PC-3 (cell line): ENCODE results near the gene WFDC6. TPM values are rescaled to one million over a fixed set of nuclear protein-coding genes. Genes with fewer than 3 reads are reported as not detected.

Experiments
- ATAC-seq: fragments of 200-7000 bp; cut with Tn5 transposase; 2 replicates; pipeline ENCODE4 v1.9.1; 2020; ENCODE audit warnings: mild to moderate bottlenecking, moderate library complexity
- BruUV-seq: library from RNA; stranded (reverse); fragments of 400-500 nt; replicated peaks from 2 replicates; lab custom pipeline; 2021; lab: Mats Ljungman, UMichigan
- CTCF ChIA-PET: fragments of 300-600 bp; sonication (Branson Sonifier 250); formaldehyde crosslinking; loops from one replicate; lab custom pipeline; 2022; ENCODE audit warnings: antibody characterized with exemption; lab: Charles Lee
- POLR2A ChIA-PET: fragments of 300-600 bp; sonication (Branson Sonifier 250); formaldehyde crosslinking; loops from one replicate; lab custom pipeline; 2022; ENCODE audit warnings: antibody characterized with exemption; ENCODE audit not compliant: unreplicated experiment; lab: Charles Lee
- DNase-seq: peaks from one replicate; pipeline ENCODE4 v3.0.0-alpha.2; 2015
- H2AFZ ChIP-seq: fragments of 300-600 bp; sonication (generic); 2 replicates; pipeline ENCODE4 v1.6.0; 2016; ENCODE audit warnings: antibody characterized with exemption, low read length
- H3F3A ChIP-seq: fragments of 300-600 bp; sonication (generic); one replicate; pipeline ENCODE4 v1.6.0; 2017; ENCODE audit warnings: antibody characterized with exemption, low read length, control low read depth, mild to moderate bottlenecking; ENCODE audit not compliant: unreplicated experiment
- H3K27ac ChIP-seq: fragments of 300-600 bp; sonication (generic); 2 replicates; pipeline ENCODE4 v1.5.1; 2016; ENCODE audit warnings: mild to moderate bottlenecking, low read length
- H3K27me3 ChIP-seq: fragments of 300-600 bp; sonication (generic); 2 replicates; pipeline ENCODE4 v1.6.1; 2016; ENCODE audit warnings: low read length, mixed read lengths
- H3K36me3 ChIP-seq: fragments of 300-600 bp; sonication (generic); 2 replicates; pipeline ENCODE4 v1.6.1; 2016; ENCODE audit warnings: low read depth, mixed run types, low read length, mixed read lengths
- H3K4me1 ChIP-seq: fragments of 300-600 bp; sonication (generic); 2 replicates; pipeline ENCODE4 v1.5.1; 2016; ENCODE audit warnings: low read length; ENCODE audit not compliant: insufficient read depth
- H3K4me2 ChIP-seq: fragments of 300-600 bp; sonication (generic); 2 replicates; pipeline ENCODE4 v1.6.0; 2016; ENCODE audit warnings: low read length
- H3K4me3 ChIP-seq: fragments of 300-600 bp; sonication (generic); 2 replicates; pipeline ENCODE4 v1.5.1; 2016; ENCODE audit warnings: mild to moderate bottlenecking, low read length, mixed read lengths
- H3K79me2 ChIP-seq: fragments of 300-600 bp; sonication (generic); 2 replicates; pipeline ENCODE4 v1.6.1; 2017; ENCODE audit warnings: low read length, mixed read lengths
- H3K9ac ChIP-seq: fragments of 300-600 bp; sonication (generic); 2 replicates; pipeline ENCODE4 v1.6.0; 2016; ENCODE audit warnings: mild to moderate bottlenecking, low read length
- H3K9me2 ChIP-seq: fragments of 300-600 bp; sonication (generic); replicated peaks from 2 replicates; pipeline ENCODE4 v1.6.1; 2016; ENCODE audit warnings: mixed run types, low read length, mixed read lengths
- H3K9me3 ChIP-seq: fragments of 300-600 bp; sonication (generic); 2 replicates; pipeline ENCODE4 v1.6.1; 2016; ENCODE audit warnings: low read length, mixed read lengths
- H4K20me1 ChIP-seq: fragments of 300-600 bp; sonication (generic); 2 replicates; pipeline ENCODE4 v1.6.1; 2016; ENCODE audit warnings: low read length, mixed read lengths
- CTCF ChIP-seq: fragments of 300-600 bp; sonication (generic); conservative IDR thresholded peaks from 2 replicates; pipeline ENCODE4 v1.5.1; 2017; ENCODE audit warnings: antibody characterized with exemption, low read depth, mild to moderate bottlenecking, low read length
- EZH2 ChIP-seq: fragments of 300-600 bp; sonication (generic); IDR thresholded peaks from one replicate; pipeline ENCODE4 v1.6.1; 2017; ENCODE audit warnings: antibody characterized with exemption, mild to moderate bottlenecking, low read length; ENCODE audit not compliant: unreplicated experiment
- EZH2phosphoT487 ChIP-seq: fragments of 300-600 bp; sonication (generic); IDR thresholded peaks from 2 replicates; pipeline ENCODE4 v1.6.1; 2018; ENCODE audit warnings: mild to moderate bottlenecking, antibody characterized with exemption, low read length, borderline replicate concordance
- intact Hi-C: fragments of 100-400 bp; cut with micrococcal nuclease; formaldehyde crosslinking; loops from 2 replicates; pipeline ENCODE4 v1.9.0; 2023
- total RNA-seq: library from RNA; depleted of rRNA; stranded (reverse); fragments of >200 nt; gene quantifications from 2 replicates; pipeline ENCODE4 v1.2.3, GENCODE V29; 2014

WFDC6 gene
- total RNA-seq, 1 experiment from 2014 or later, result not detected

- BruUV-seq, result no TSS peak
- peak; percentile 93 for DNase-seq
- peaks cover 49% of the 10 kb centered on the region for H3K27me3 ChIP-seq
- H3K9ac ChIP-seq, result no peak overlapping the region
- no peak overlapping the region for H2AFZ ChIP-seq
- CTCF ChIA-PET, result interaction anchor here (0.6 kb wide), 1 partner anchor 486 kb away, joined by 13 read pairs; no protein-coding TSS in a partner anchor
- TF ChIP-seq EZH2 (no peak), CTCF (peak; percentile 43; the same call in 1 of the 2 replicates)
- peaks cover 10% of the 10 kb centered on the region; the same call in 1 of the 2 replicates for H3K4me1 ChIP-seq
- ATAC-seq, result peak; percentile 63
- no peaks in the 10 kb centered on the region for H3K9me2 ChIP-seq
- no peaks in the 10 kb centered on the region for H3K9me3 ChIP-seq
- POLR2A ChIA-PET, result no interaction called here
- 0 out of 2 replicates have a peak overlapping the region, but pooled peaks have one; percentile 8 for H3K4me2 ChIP-seq
- no peaks in the 10 kb centered on the region for H3K79me2 ChIP-seq
- no peaks in the 10 kb centered on the region for H3K36me3 ChIP-seq
- no peak overlapping the region for H3K4me3 ChIP-seq
- intact Hi-C loops, result no loop called here
- H4K20me1 ChIP-seq, result no peaks in the 10 kb centered on the region
- no peaks in the 10 kb centered on the region for H3F3A ChIP-seq
- no peak overlapping the region for H3K27ac ChIP-seq
These were observed 978 bp downstream of the WFDC6 start for GRCh38 chr20:45538209-45538799.

DNA sequence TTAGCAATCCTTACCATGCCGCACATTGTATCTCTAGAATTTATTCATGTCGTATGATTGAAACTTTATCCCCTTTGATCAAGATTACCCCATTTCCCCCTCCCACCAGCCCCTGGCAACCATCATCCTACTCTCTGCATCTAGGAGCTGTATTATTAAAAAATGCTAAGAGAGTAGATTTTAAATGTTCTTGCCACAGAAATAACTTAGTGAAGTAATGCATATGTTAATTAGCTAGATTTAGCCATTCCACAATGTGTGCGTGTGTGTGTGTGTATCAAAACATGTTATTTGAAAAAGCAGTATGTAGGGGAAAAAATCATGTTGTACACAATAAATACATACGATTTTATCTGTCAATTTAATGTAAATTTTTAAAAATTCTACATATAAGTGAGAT is 12.0 kb downstream of the WFDC6 start:
- BruUV-seq, result no TSS peak
- Histone ChIP-seq H2AFZ (no peak overlapping the region), H3K9me2 (no peaks in the 10 kb centered on the region), H3K4me3 (no peak overlapping the region), H3K27ac (no peak overlapping the region), H3K4me1 (peaks cover 15% of the 10 kb centered on the region), H4K20me1 (no peaks in the 10 kb centered on the region), H3K79me2 (no peaks in the 10 kb centered on the region), H3K27me3 (peaks cover 9% of the 10 kb centered on the region), H3K9ac (no peak overlapping the region), H3K4me2 (no peak overlapping the region), H3K36me3 (no peaks in the 10 kb centered on the region), H3F3A (no peaks in the 10 kb centered on the region), H3K9me3 (no peaks in the 10 kb centered on the region)
- intact Hi-C loops, result no loop called here
- TF ChIP-seq EZH2, result no peak
- TF ChIP-seq EZH2phosphoT487, result no peak
- TF ChIP-seq CTCF, result no peak
- CTCF ChIA-PET, result no interaction called here
- DNase-seq (no peak), ATAC-seq (no peak)
- POLR2A ChIA-PET, result no interaction called here

GRCh38 chr20:45523821-45524220 is 15.5 kb downstream of the WFDC6 start:
- BruUV-seq, result no TSS peak
- Histone ChIP-seq H3K9me2 (no peaks in the 10 kb centered on the region), H3K79me2 (no peaks in the 10 kb centered on the region), H3K27me3 (no peaks in the 10 kb centered on the region), H3F3A (no peaks in the 10 kb centered on the region), H3K9me3 (no peaks in the 10 kb centered on the region), H3K9ac (no peak overlapping the region), H3K4me2 (peak overlapping the region; percentile 55), H3K27ac (no peak overlapping the region), H3K36me3 (no peaks in the 10 kb centered on the region), H3K4me1 (peaks cover 18% of the 10 kb centered on the region), H3K4me3 (no peak overlapping the region), H4K20me1 (no peaks in the 10 kb centered on the region), H2AFZ (no peak overlapping the region)
- ChIA-PET CTCF (no interaction called here), POLR2A (no interaction called here)
- no peak for TF ChIP-seq EZH2
- no peak for TF ChIP-seq EZH2phosphoT487
- TF ChIP-seq CTCF, result no peak
- ATAC-seq (peak; percentile 60), DNase-seq (peak; percentile 54)
- intact Hi-C loops, result no loop called here
